ENCODE results near the gene PRIM1.
"Not testable (repeated sequence)": the region's sequence is repeated elsewhere in the genome, so short reads cannot be mapped to it uniquely, and the experiment has no call there.

The PRIM1 gene

DNA sequence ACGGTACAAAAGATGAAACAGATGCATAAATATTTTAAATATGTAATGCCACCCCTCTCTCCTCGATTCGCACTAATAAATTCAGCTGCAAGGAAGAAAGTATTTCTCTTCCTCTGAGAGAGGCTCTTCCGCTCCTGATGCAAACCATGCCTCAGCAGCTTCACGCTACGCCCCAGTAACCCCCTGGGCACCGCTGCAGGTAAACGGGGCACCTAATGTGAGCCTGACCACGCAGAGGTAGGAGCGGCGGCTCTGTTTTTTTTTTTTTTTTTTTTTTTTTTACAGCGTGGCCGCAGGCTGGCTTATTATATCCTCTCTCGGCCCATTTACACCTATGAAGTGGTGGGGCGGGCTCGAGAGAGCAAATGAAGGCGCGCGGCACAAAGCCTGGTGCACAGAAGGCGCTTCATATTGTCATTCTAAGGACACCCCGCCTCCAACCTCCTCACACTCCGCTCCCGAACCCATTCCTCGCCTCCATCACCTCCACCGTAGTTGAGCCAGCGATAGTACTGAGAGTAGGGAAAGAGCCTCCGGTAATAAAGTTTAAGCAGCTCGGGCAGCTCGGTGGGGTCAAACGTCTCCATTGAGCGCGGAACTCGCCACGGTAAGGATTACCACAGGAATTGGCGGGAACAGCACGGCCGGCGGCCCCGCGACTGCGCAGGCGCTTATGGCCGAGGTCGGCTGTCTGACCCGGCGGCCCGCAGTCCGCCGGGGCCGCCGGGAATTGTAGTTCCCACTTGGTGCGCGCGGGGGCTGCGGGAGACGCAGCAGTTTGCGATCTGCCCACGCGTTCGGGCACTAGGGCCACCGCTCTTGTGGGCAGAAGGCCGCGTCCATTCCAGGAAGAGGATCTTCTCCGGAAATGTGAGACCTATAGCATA is at the start of gene PRIM1:
TSS of gene PRIM1 (minus strand) at position 612 of the 887 bp plus-strand sequence. CDS start at position 587, 25 bp downstream.
- peaks cover 0 to 10% of the 10 kb centered on the region in 2 donors for H3K4me1 ChIP-seq (ENCODE audit: control insufficient read depth in 1 of 2, insufficient read depth in 2 of 2, low read length in 2 of 2)

GRCh38 chr12:56800221-56800620 is 48.1 kb upstream of the PRIM1 start:
- no peak overlapping the region for H3K4me3 ChIP-seq (ENCODE audit: low read depth in 1 of 2, low read length in 2 of 2)

More for the DNA sequence above, at the start of gene PRIM1:
- H3K36me3 ChIP-seq (ENCODE audit: control insufficient read depth in 1 of 2, insufficient read depth in 2 of 2, low read length in 2 of 2): peaks cover 0 to under 1% of the 10 kb centered on the region in 2 donors
- no peaks in the 10 kb centered on the region for H3K27me3 ChIP-seq (ENCODE audit: low read depth, low read length)
- H3K9me3 ChIP-seq (ENCODE audit: control insufficient read depth in 1 of 2, low read length in 2 of 2): no peaks in the 10 kb centered on the region
- H3K4me3 ChIP-seq (ENCODE audit: low read depth in 1 of 2, low read length in 2 of 2): peak within 1 kb of the TSS; percentile 84 to 97
- H3K27ac ChIP-seq (ENCODE audit: low read length): peak within 1 kb of the TSS; percentile 39

GRCh38 chr12:56799345-56799744 is 47.2 kb upstream of the PRIM1 start:
- not testable (repeated sequence) for H3K27ac ChIP-seq (ENCODE audit: low read length); H3K36me3 ChIP-seq (ENCODE audit: control insufficient read depth in 1 of 2, insufficient read depth in 2 of 2, low read length in 2 of 2); H3K27me3 ChIP-seq (ENCODE audit: low read depth, low read length); H3K4me3 ChIP-seq (ENCODE audit: low read depth in 1 of 2, low read length in 2 of 2); H3K9me3 ChIP-seq (ENCODE audit: control insufficient read depth in 1 of 2, low read length in 2 of 2); H3K4me1 ChIP-seq (ENCODE audit: control insufficient read depth in 1 of 2, insufficient read depth in 2 of 2, low read length in 2 of 2)

More at GRCh38 chr12:56800221-56800620, 48.1 kb upstream of the PRIM1 start:
- no peak overlapping the region for H3K27ac ChIP-seq (ENCODE audit: low read length)
- H3K4me1 ChIP-seq (ENCODE audit: control insufficient read depth in 1 of 2, insufficient read depth in 2 of 2, low read length in 2 of 2): no peaks in the 10 kb centered on the region
- H3K36me3 ChIP-seq (ENCODE audit: control insufficient read depth in 1 of 2, insufficient read depth in 2 of 2, low read length in 2 of 2): no peaks in the 10 kb centered on the region
- H3K9me3 ChIP-seq (ENCODE audit: control insufficient read depth in 1 of 2, low read length in 2 of 2): no peaks in the 10 kb centered on the region
- no peaks in the 10 kb centered on the region for H3K27me3 ChIP-seq (ENCODE audit: low read depth, low read length)

DNA sequence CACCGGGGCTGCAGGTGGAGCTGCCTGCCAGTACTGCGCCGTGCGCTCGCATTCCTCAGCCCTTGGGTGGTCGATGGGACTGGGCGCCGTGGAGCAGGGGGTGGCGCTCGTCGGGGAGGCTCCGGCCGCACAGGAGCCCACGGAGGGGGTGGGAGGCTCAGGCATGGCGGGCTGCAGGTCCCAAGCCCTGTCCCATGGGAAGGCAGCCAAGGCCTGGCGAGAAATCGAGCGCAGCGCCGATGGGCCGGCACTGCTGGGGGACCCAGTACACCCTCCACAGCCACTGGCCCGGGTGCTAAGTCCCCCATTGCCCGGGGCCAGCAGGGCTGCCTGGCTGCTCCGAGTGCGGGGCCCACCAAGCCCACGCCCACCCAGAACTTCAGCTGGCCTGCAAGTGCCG is 43.7 kb upstream of the PRIM1 start:
- not testable (repeated sequence) for H3K27me3 ChIP-seq (ENCODE audit: low read depth, low read length); H3K9me3 ChIP-seq (ENCODE audit: control insufficient read depth in 1 of 2, low read length in 2 of 2); H3K4me1 ChIP-seq (ENCODE audit: control insufficient read depth in 1 of 2, insufficient read depth in 2 of 2, low read length in 2 of 2)

GRCh38 chr12:56795046-56795562 is 43.0 kb upstream of the PRIM1 start:
- H3K9me3 ChIP-seq (ENCODE audit: control insufficient read depth in 1 of 2, low read length in 2 of 2); H3K36me3 ChIP-seq (ENCODE audit: control insufficient read depth in 1 of 2, insufficient read depth in 2 of 2, low read length in 2 of 2); H3K4me1 ChIP-seq (ENCODE audit: control insufficient read depth in 1 of 2, insufficient read depth in 2 of 2, low read length in 2 of 2); H3K4me3 ChIP-seq (ENCODE audit: low read depth in 1 of 2, low read length in 2 of 2); H3K27me3 ChIP-seq (ENCODE audit: low read depth, low read length); H3K27ac ChIP-seq (ENCODE audit: low read length): not testable (repeated sequence)

More for the DNA sequence above, 43.7 kb upstream of the PRIM1 start:
- not testable (repeated sequence) for H3K36me3 ChIP-seq (ENCODE audit: control insufficient read depth in 1 of 2, insufficient read depth in 2 of 2, low read length in 2 of 2); H3K27ac ChIP-seq (ENCODE audit: low read length); H3K4me3 ChIP-seq (ENCODE audit: low read depth in 1 of 2, low read length in 2 of 2)

- not testable (repeated sequence) for H3K27me3 ChIP-seq (ENCODE audit: low read depth, low read length); H3K36me3 ChIP-seq (ENCODE audit: control insufficient read depth in 1 of 2, insufficient read depth in 2 of 2, low read length in 2 of 2); H3K27ac ChIP-seq (ENCODE audit: low read length); H3K4me3 ChIP-seq (ENCODE audit: low read depth in 1 of 2, low read length in 2 of 2); H3K9me3 ChIP-seq (ENCODE audit: control insufficient read depth in 1 of 2, low read length in 2 of 2); H3K4me1 ChIP-seq (ENCODE audit: control insufficient read depth in 1 of 2, insufficient read depth in 2 of 2, low read length in 2 of 2)
Observed at GRCh38 chr12:56793124-56793523, 41.0 kb upstream of the PRIM1 start.

DNA sequence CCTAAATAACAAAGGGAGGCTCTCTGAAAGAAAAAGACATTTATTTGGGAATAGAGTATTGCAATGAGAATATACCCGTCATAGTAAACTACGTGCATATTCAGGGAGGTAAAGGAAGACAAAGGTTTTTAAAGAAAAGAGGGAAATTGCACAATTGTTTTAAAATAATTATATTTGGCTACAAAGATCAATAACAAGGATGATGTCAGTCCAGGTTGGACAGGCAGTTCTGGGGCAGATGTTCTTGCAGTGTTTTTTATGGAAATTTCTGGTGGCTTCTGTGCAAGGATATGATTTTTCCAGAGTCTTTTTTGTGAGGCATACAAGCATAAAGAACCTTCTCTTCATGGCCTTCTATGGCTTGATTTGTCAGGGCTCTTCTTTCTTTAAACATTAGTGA is 40.6 kb upstream of the PRIM1 start:
- Histone ChIP-seq H3K27me3 (ENCODE audit: low read depth, low read length) (no peaks in the 10 kb centered on the region), H3K9me3 (ENCODE audit: control insufficient read depth in 1 of 2, low read length in 2 of 2) (no peaks in the 10 kb centered on the region), H3K27ac (ENCODE audit: low read length) (no peak overlapping the region), H3K4me1 (ENCODE audit: control insufficient read depth in 1 of 2, insufficient read depth in 2 of 2, low read length in 2 of 2) (no peaks in the 10 kb centered on the region), H3K36me3 (ENCODE audit: control insufficient read depth in 1 of 2, insufficient read depth in 2 of 2, low read length in 2 of 2) (no peaks in the 10 kb centered on the region), H3K4me3 (ENCODE audit: low read depth in 1 of 2, low read length in 2 of 2) (no peak overlapping the region)

- not testable (repeated sequence) for H3K9me3 ChIP-seq (ENCODE audit: control insufficient read depth in 1 of 2, low read length in 2 of 2); H3K27me3 ChIP-seq (ENCODE audit: low read depth, low read length); H3K4me1 ChIP-seq (ENCODE audit: control insufficient read depth in 1 of 2, insufficient read depth in 2 of 2, low read length in 2 of 2); H3K27ac ChIP-seq (ENCODE audit: low read length); H3K4me3 ChIP-seq (ENCODE audit: low read depth in 1 of 2, low read length in 2 of 2); H3K36me3 ChIP-seq (ENCODE audit: control insufficient read depth in 1 of 2, insufficient read depth in 2 of 2, low read length in 2 of 2)
Observed at GRCh38 chr12:56789429-56789828, 37.3 kb upstream of the PRIM1 start.

DNA sequence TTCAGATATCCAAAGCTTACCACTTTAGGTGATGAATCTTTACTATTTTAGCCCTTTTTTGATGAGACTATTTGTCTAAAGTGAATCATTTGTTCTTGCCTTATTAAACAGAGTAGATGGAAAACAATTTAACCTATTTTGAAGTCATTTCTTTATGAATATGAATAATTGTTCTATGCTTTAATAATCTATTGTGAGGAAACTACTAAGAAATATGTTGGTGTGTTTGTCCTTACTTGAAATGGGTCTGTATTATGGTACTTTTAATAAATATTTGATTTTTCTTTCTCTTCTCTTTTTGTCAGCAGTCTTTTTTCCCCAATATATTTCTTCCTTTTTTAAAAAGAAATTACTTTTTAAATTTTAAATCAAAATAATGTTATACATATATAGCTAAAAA is 35.4 kb upstream of the PRIM1 start:
- H3K9me3 ChIP-seq (ENCODE audit: control insufficient read depth in 1 of 2, low read length in 2 of 2): no peaks in the 10 kb centered on the region
- no peaks in the 10 kb centered on the region for H3K27me3 ChIP-seq (ENCODE audit: low read depth, low read length)
- H3K36me3 ChIP-seq (ENCODE audit: control insufficient read depth in 1 of 2, insufficient read depth in 2 of 2, low read length in 2 of 2): no peaks in the 10 kb centered on the region
- no peaks in the 10 kb centered on the region for H3K4me1 ChIP-seq (ENCODE audit: control insufficient read depth in 1 of 2, insufficient read depth in 2 of 2, low read length in 2 of 2)
- no peak overlapping the region for H3K27ac ChIP-seq (ENCODE audit: low read length)
- H3K4me3 ChIP-seq (ENCODE audit: low read depth in 1 of 2, low read length in 2 of 2): no peak overlapping the region

- Histone ChIP-seq H3K4me3 (ENCODE audit: low read depth in 1 of 2, low read length in 2 of 2) (no peak overlapping the region), H3K27me3 (ENCODE audit: low read depth, low read length) (no peaks in the 10 kb centered on the region), H3K4me1 (ENCODE audit: control insufficient read depth in 1 of 2, insufficient read depth in 2 of 2, low read length in 2 of 2) (no peaks in the 10 kb centered on the region), H3K27ac (ENCODE audit: low read length) (no peak overlapping the region), H3K36me3 (ENCODE audit: control insufficient read depth in 1 of 2, insufficient read depth in 2 of 2, low read length in 2 of 2) (no peaks in the 10 kb centered on the region), H3K9me3 (ENCODE audit: control insufficient read depth in 1 of 2, low read length in 2 of 2) (no peaks in the 10 kb centered on the region)
Observed at GRCh38 chr12:56785874-56786273, 33.8 kb upstream of the PRIM1 start.

GRCh38 chr12:56785141-56785865 is 33.2 kb upstream of the PRIM1 start:
- H3K9me3 ChIP-seq (ENCODE audit: control insufficient read depth in 1 of 2, low read length in 2 of 2): no peaks in the 10 kb centered on the region
- H3K4me3 ChIP-seq (ENCODE audit: low read depth in 1 of 2, low read length in 2 of 2): no peak overlapping the region
- H3K36me3 ChIP-seq (ENCODE audit: control insufficient read depth in 1 of 2, insufficient read depth in 2 of 2, low read length in 2 of 2): no peaks in the 10 kb centered on the region
- no peak overlapping the region for H3K27ac ChIP-seq (ENCODE audit: low read length)
- no peaks in the 10 kb centered on the region for H3K27me3 ChIP-seq (ENCODE audit: low read depth, low read length)
- H3K4me1 ChIP-seq (ENCODE audit: control insufficient read depth in 1 of 2, insufficient read depth in 2 of 2, low read length in 2 of 2): no peaks in the 10 kb centered on the region

All from muscle layer of duodenum (tissue), 2 donors.